ENCODE measurements around the gene ZNF560.

- TF ChIP-seq CTCF (conservative IDR thresholded peaks at IDR 0.05) (no peak), EZH2 (IDR thresholded peaks at IDR 0.05; ENCODE audit: low read depth) (no peak)
Observed at GRCh38 chr19:9485140-9485539, 13.3 kb downstream of the ZNF560 start.

Data from PC-9 (cell line).